ENCODE measurements around the gene RABGAP1.

The RABGAP1 gene

DNA sequence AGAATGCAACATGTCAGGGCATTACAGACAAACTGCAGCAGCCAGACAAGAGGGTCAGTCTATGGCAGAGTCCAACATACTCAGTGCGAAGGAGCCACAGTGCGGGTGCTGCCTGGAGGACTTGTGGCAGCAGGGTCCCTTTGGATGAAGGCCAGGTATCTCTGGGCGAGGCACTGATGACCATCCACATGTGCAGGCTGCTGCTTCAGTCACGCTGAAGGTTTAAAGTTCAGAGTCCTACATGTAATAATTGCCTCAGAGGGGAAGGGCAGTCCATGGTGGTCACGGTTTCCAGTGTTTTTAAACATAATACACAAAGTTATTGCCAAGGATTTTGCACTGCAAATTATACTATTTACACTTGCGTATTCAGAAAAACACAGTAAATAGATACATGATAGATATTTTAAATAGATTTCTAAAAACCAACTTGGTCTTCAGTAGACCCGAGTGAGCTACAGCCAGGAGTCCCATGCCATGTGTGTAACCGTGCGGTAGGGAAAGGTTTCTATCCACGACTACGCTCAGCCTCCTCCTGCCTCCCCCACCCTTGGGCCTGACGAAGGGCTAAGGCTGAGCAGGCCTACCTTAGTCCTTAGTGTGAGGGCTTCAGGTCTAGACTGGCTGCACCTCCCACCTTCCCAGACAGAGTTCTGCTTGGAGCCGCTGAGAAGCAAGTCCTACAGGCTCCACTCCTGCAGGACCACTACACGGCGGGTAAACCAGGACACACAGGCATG, 168.9 kb downstream of the RABGAP1 start:
- no peak for DNase-seq (ENCODE audit: low read depth in 2 of 2, low spot score in 1 of 2)

DNA sequence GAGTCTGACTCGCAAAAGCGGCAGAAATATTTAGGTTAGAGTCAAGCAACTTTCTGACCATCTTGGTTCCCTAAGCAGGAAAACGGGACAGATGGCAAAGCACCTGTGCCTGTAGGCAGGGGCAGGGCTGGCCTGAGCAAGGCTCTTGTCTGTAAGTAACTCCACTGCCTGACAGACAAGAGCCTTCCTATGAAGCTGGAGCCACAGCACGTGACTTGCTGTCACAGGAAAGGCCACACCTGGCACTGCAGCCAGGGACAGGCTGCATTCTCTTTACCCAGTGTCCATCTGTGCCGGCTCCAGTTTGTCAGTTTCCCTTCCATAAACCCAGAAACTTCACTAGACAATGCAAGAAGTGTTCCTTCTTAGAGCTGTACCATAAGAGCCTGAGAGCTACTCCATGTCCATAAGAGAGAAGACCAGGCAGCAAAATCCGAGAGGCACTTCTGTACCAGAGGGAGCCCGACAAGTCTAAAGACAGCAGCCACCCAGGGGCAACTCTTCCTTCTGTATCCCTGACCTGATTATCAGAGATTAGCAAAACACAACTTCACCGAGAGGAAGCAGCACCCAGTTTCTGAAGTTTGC, 170.7 kb downstream of the RABGAP1 start:
- DNase-seq (ENCODE audit: low read depth in 2 of 2, low spot score in 1 of 2) = no peak

DNA sequence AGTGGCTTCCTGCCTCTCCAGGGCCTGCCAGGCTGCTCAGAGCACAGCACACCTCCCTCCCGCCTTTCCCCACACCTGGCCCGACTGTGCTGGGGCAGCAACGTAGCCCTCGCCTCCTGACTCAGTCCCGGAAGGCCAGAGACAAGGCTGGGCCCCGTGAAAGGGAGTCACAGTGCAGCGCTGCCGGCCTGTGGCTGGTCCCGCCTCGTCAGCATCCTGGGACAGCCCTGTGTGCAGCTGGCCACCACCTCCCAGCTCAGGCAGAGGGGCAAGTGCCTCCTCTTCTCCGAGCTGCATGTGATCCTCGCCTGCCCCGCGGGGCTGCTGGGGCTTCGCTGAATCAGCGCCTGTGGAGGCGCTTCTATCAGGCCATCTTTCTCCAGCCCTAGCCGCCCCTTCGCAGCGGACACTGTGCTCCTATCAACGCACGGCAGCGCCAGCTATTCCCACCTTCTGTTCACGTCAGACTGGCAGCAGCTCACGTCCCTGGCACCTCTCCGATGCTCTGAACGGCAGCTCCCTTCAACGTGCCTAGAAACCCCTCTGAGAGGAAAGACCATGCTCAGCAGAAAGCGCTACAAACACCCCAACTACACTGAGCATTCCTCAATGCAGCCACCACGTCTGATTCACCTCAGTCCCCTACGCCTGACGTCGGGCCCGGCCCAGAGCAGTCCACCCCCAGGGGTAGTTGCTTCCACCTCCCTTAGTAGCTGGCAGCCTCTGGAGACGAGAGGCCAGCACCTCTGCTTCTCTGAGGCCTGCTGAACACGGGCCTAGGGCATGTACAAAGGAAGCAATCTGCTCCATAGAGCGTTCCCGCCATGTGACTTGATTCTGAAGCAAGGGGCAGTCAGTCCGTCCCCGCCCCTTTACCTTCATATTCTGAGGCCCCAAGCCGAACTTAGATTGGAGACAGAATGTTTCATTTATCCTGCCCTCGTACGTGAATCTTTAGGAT, 171.5 kb downstream of the RABGAP1 start:
- no peak for DNase-seq (ENCODE audit: low read depth in 2 of 2, low spot score in 1 of 2)

- DNase-seq (ENCODE audit: low read depth in 2 of 2, low spot score in 1 of 2) = no peak
Observed at GRCh38 chr9:123113185-123113584, 172.4 kb downstream of the RABGAP1 start.

GRCh38 chr9:123115146-123115913, 174.5 kb downstream of the RABGAP1 start:
- DNase-seq (ENCODE audit: low read depth in 2 of 2, low spot score in 1 of 2) = no peak

DNA sequence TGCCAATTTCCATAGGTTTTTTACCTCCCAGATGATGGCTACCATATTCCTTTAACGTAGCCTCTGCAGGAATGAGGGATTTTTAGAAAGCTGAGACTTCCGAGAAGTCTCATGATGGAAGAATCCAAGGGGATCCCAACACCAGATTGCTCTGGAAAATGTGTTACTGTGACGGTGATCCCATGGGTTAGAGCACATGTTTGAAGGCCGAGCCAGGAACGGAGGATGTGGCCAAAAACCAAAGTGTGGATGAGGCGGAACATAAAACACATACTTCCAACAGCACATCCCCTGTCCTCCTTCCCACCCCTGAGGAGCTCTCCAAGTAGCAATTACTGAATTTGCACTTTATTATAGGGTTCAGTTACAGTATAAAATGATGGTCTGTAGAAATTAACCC, 175.2 kb downstream of the RABGAP1 start:
- DNase-seq (ENCODE audit: low read depth in 2 of 2, low spot score in 1 of 2) = no peak

- DNase-seq (ENCODE audit: low read depth in 2 of 2, low spot score in 1 of 2) = no peak
Observed at GRCh38 chr9:123119566-123119965, 178.7 kb downstream of the RABGAP1 start.

DNA sequence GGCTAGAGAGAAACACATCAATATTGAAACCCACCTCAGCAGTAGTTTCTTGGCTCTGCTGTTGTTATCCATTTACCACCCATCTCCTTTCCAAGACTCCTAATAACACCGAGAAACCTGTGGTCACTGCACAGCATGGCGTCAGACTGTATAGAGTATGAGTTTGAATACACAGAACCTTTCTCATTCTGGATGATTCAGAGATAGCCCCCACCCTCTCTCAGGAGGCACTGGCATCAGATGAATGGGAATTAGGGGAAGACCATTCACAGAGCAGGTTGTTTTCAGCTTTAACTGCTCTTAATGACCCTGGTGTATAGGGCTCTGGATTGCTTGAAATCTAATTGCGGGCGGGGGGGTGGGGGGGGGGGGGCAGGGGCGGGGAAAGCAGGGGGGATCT, 179.3 kb downstream of the RABGAP1 start:
- DNase-seq (ENCODE audit: low read depth in 2 of 2, low spot score in 1 of 2) = no peak

GRCh38 chr9:123120953-123121352, 180.1 kb downstream of the RABGAP1 start:
- no peak for DNase-seq (ENCODE audit: low read depth in 2 of 2, low spot score in 1 of 2)

DNA sequence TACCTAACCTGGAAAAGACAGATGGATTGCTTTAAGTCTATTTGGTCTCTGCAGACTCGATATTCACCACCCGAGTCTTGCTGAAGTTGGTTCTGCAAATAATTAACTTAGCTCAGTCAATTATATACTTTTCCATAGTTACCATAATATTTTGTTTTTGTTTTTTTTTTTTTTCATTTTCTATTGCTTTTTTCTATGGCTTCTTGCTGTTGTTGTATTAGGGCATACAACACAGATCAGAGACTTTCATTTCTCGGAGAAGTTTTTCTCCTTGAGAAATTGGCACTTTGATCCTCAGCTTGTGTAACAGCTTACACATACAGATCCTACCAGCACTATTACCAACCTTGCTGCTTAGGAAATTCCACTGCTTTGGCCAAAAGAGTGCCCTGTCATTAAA, 180.6 kb downstream of the RABGAP1 start:
- DNase-seq (ENCODE audit: low read depth in 2 of 2, low spot score in 1 of 2) = no peak

DNA sequence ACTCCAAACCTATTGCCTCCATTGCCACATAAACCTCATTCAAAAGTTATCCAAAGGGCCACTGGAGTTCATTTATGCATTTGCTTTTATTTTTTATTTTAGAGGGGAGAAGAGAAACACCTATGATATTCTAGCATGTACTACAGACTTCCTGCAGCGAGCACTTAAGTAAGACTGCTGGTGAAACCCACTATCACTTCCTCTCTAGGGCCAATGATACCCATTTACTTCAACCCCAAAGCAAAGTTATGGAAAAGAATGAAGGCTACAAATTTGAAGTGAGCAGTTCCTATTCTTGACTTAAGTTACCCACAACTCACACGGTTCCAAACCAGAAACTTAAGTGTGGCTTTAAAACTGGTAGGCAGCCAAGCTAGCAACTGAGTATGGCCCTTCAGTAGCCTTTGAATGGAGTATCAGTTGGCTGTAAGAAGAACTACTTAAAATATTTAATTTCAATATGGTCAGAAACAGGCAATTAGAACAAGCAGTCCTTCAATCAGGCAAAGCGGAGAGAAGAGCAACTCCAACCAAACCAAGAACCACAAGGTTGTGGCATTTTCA, 186.8 kb downstream of the RABGAP1 start:
- no peak for DNase-seq (ENCODE audit: low read depth in 2 of 2, low spot score in 1 of 2)

DNA sequence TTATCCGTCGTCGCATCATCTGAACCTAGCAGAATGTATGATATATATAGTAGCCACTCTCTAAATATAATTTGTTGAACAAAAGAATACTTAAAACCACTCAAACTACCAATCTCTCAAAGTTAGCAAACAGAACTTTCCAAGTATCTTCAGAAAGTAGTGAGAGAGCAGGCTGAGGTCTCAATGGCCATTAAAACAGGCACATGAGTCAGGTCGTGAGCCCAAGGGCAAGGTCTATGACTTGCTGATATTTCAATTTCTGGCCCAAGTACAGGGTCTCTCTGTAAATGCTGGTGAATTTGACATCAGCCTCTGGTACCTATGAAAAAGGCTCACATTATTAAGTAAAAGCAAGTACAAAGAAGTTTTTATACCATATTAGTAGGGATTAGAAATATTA, 187.8 kb downstream of the RABGAP1 start:
- no peak for DNase-seq (ENCODE audit: low read depth in 2 of 2, low spot score in 1 of 2)

DNA sequence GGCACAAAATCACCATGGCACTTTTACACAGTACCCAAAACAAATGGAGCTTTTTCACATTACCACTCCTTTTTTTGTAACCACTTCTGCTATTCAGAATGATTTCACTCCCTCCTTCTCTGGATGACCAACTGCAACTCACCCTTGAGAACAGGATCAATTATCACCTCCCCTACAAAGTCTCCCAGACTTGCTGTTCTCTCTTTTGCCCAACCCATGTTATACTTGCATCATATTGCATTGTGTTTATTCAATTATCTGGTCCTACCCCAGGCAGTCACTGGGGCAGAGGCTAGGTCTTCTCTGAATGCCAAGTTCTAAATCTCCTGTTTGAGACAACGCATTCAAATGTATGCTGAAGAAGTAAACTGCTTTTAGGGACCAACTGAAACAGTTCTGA, 188.6 kb downstream of the RABGAP1 start:
- DNase-seq (ENCODE audit: low read depth in 2 of 2, low spot score in 1 of 2) = no peak

GRCh38 chr9:123131258-123131657, 190.4 kb downstream of the RABGAP1 start:
- DNase-seq (ENCODE audit: low read depth in 2 of 2, low spot score in 1 of 2) = no peak

- no peak for DNase-seq (ENCODE audit: low read depth in 2 of 2, low spot score in 1 of 2)
Observed at GRCh38 chr9:123131993-123132392, 191.2 kb downstream of the RABGAP1 start.

- DNase-seq (ENCODE audit: low read depth in 2 of 2, low spot score in 1 of 2) = no peak
Observed at GRCh38 chr9:123132696-123133095, 191.9 kb downstream of the RABGAP1 start.

DNA sequence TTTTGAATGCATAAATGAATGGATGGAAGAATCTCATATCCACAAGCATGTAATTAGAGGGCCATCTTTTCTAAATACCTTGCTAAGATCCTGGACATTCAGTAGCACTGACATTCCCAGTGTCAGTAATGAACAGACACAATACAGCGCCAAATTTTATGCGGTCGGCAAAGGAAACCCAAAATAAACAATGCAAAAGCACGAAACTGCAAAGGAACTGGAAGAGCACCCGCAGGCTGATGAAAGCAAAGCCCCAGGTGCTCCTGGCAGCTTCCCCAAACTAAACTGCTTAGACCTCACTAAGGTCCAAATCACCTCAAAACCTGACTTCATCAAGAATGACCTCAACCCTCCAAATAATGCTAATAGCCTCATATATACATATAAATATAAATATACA, 194.6 kb downstream of the RABGAP1 start:
- DNase-seq (ENCODE audit: low read depth in 2 of 2, low spot score in 1 of 2) = no peak

DNA sequence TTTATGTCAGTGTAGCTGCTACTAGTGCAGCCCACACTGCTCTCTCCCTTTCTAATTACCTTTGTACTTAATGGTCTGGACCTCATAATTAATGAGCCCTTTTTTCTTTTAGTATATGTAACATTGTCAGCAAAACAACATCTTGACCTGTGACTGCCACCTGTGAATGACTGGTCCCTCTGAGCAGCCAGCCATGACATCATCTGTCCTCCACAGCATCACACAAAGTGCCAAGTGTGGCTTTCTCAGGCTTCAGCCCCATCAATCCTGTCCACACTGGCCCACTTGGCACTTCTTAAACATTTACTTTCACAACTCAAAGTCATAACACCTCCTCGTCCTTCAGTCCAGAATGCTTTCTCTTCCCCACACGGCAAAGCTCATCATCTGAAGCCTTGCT, 197.3 kb downstream of the RABGAP1 start:
- DNase-seq (ENCODE audit: low read depth in 2 of 2, low spot score in 1 of 2) = no peak

DNA sequence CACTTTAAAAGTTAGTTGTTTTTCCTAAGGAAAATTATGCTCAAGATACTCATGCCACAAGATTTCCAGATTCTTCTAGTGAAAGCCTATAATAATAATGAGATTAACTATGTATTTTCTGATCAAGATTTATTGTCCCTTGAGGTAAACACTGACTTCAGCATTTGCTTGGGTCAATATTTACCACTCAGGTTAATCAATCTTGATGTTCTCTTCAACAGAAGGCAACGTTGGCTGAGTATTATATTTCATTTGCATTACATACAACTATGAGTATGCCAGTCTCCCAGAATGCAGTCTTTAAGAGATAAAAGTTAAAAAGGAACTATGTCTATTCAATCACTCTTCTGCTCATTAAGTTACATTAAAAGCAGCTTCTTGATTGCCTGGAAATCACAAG, 208.2 kb downstream of the RABGAP1 start:
- no peak for DNase-seq (ENCODE audit: low read depth in 2 of 2, low spot score in 1 of 2)

DNA sequence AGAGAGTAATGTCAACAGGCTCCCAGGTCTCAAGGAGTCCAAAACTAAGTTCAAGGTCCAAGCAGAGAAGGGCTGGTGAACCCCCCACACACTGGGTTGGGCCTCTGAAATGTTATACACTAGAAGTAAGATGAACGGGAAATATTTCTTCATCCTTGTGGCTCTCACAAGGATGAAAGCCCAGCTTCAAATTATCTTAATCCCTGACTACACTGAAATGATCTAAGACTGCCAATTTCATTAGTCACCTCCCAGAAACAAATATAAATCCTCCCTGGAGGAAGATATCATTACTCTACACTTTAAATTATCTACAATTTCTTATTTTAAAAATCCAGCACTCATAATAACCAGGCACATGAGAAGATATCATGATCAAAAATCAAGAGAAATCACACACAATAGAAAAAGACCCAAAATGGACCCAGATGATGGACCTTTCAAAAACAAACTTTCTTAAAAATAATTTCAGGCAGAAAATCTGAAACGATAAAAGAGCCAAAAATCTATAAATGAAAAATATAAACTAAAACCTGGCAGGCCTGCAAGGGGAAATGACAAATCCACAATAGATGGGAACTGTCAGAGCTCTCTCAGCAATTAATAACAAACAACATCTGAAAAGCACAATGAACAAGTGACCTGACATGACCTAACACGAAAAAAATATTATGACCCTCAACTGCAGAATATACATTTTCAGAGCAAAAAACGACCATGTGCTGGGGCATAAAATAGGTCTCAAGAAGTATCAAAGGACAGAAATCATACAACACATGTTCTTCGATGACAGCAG, 210.1 kb downstream of the RABGAP1 start:
- DNase-seq (ENCODE audit: low read depth in 2 of 2, low spot score in 1 of 2) = no peak

Data from stimulated activated CD8-positive, alpha-beta memory T cell treated with anti-CD3 and anti-CD28 coated beads, Interleukin-4, amount 100 ng/mL, for 1 hour (primary cell).